Keratinocyte (primary cell): ENCODE results near the gene TTC33.

Experiments used
- CTCF ChIP-seq, 3 experiments: IDR thresholded peaks in 1 of 3; conservative IDR thresholded peaks in 1 of 3; optimal IDR thresholded peaks in 1 of 3; 2 replicates in 2 of 3; 3 replicates in 1 of 3; pipeline versions ENCODE3 to v1.5.1; 2011; ENCODE audit warnings: low read length in 3 of 3, mild to moderate bottlenecking in 3 of 3, moderate library complexity in 2 of 3, control low read depth in 1 of 3, inconsistent platforms in 1 of 3; ENCODE audit not compliant: insufficient read depth in 2 of 3; ENCODE audit errors: extremely low read depth in 1 of 3
- EZH2 ChIP-seq: IDR thresholded peaks from one replicate; pipeline ENCODE4 v1.6.1; 2012; ENCODE audit warnings: inconsistent platforms, mild to moderate bottlenecking, low read length, moderate library complexity

DNA sequence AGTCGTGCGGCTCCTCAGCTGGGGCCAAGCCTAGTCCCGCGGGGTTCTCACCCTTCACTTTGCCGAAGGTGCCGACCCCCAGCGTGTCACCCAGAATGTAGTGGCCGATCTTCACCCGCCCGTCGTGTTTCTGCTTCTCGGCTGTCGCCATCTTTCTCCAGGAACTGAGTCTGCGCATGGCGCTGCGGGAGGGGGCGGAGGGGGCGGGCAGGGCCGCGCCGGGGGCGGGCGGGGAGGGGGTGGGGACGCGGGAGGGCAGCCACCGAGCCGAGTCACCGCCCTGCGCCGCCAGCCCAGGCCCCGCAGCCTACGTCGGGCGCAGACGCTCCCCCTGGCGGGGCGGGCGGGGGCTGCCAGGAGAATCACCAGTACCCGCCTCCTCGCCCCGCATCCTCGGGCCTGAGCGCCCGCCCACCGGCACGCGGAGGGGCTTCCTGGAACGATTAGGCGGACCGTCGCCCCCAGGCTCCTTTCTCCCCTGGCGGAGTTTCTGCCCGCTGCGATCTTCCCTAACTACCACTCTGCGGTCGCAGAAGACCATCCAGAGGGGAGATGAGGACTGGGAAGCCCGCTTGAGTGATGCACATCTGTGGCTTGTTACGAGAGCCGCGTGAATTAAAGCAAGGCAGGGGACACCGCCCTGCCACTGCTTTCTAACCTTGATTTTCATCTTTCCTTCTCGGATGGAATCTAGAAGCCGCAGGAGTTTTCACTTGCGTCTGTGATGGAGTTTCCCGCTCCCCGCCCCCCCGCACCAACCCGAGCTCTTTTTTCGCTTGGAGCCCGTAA, 42.4 kb upstream of the TTC33 start, which contains the start of gene PRKAA1:
- TF ChIP-seq CTCF (optimal IDR thresholded peaks at IDR 0.05 in 1 of 3, IDR thresholded peaks at IDR 0.05 in 1 of 3, conservative IDR thresholded peaks at IDR 0.05 in 1 of 3; ENCODE audit: extremely low read depth in 1 of 3, insufficient read depth in 2 of 3, low read length in 3 of 3) (peak in 2 of 3 experiments; percentile 71 to 72), EZH2 (no peak)
